Measurements from ENCODE around the gene LRCH4. TPM values are rescaled to one million over a fixed set of nuclear protein-coding genes. Genes with fewer than 3 reads are reported as not detected.

The LRCH4 gene
- polyA plus RNA-seq, 1 donor (not counting 4 experiments of a cell fraction or from before 2014, with no cell fraction given) = 4.9 TPM

GRCh38 chr7:100545360-100546128 lies 40.4 kb downstream of the LRCH4 start:
- peak overlapping the region; percentile 82 for H2AFZ ChIP-seq (ENCODE audit: control insufficient read depth, low read length)
- no peaks in the 10 kb centered on the region for H3K27me3 ChIP-seq (ENCODE audit: control insufficient read depth, extremely low read depth, insufficient read depth, low read length)
- peaks cover 17% of the 10 kb centered on the region for H3K4me1 ChIP-seq (ENCODE audit: control insufficient read depth, extremely low read depth, insufficient read depth, low read length)
- peaks cover 0 to 3% of the 10 kb centered on the region in 2 experiments for H3K36me3 ChIP-seq (ENCODE audit: control insufficient read depth in 2 of 2, extremely low read depth in 1 of 2, insufficient read depth in 2 of 2, low read length in 2 of 2)
- dilution Hi-C loops (cut with MboI; ENCODE audit: extremely low pct_ligation_motif_present, low sequenced_read_pairs) = no loop called here
- TF ChIP-seq CTCF (optimal IDR thresholded peaks at IDR 0.05 in 1 of 3, IDR thresholded peaks at IDR 0.05 in 1 of 3, conservative IDR thresholded peaks at IDR 0.05 in 1 of 3; ENCODE audit: extremely low read depth in 1 of 3, insufficient read depth in 2 of 3, low read length in 3 of 3) = no peak
- TF ChIP-seq EZH2 (IDR thresholded peaks at IDR 0.05; ENCODE audit: low read length) = no peak
- peak overlapping the region in 2 of 3 experiments; percentile 36 to 44 for H3K4me3 ChIP-seq (ENCODE audit: control insufficient read depth in 2 of 3, extremely low read depth in 1 of 3, insufficient read depth in 2 of 3, low read depth in 1 of 3, low read length in 3 of 3)
- H3K9me3 ChIP-seq (ENCODE audit: control insufficient read depth, low read depth, low read length) = no peaks in the 10 kb centered on the region
- H3K9me1 ChIP-seq (ENCODE audit: control insufficient read depth, extremely low read depth, insufficient read depth, low read length) = no peaks in the 10 kb centered on the region
- H3K9ac ChIP-seq (ENCODE audit: control insufficient read depth, extremely low read depth, insufficient read depth, low read length) = peak overlapping the region; percentile 55
- no peak for DNase-seq (ENCODE audit: low read depth, low spot score)
- H3K4me2 ChIP-seq (ENCODE audit: control insufficient read depth, extremely low read depth, insufficient read depth, low read depth, low read length) = peak overlapping the region; percentile 91
- H3K27ac ChIP-seq (ENCODE audit: control insufficient read depth, insufficient read depth, low read length) = peak overlapping the region; percentile 68
- H3K79me2 ChIP-seq (ENCODE audit: control insufficient read depth, insufficient read depth, low read length) = no peaks in the 10 kb centered on the region
- H4K20me1 ChIP-seq (ENCODE audit: control insufficient read depth, extremely low read depth, insufficient read depth, low read length) = no peaks in the 10 kb centered on the region
- FAIRE-seq = peak; percentile 41

- Histone ChIP-seq H3K27me3 (ENCODE audit: control insufficient read depth, extremely low read depth, insufficient read depth, low read length) (no peaks in the 10 kb centered on the region), H2AFZ (ENCODE audit: control insufficient read depth, low read length) (peak overlapping the region; percentile 82), H4K20me1 (ENCODE audit: control insufficient read depth, extremely low read depth, insufficient read depth, low read length) (no peaks in the 10 kb centered on the region), H3K36me3 (ENCODE audit: control insufficient read depth in 2 of 2, extremely low read depth in 1 of 2, insufficient read depth in 2 of 2, low read length in 2 of 2) (peaks cover 0 to 3% of the 10 kb centered on the region in 2 experiments), H3K4me1 (ENCODE audit: control insufficient read depth, extremely low read depth, insufficient read depth, low read length) (peaks cover 19% of the 10 kb centered on the region), H3K9me3 (ENCODE audit: control insufficient read depth, low read depth, low read length) (no peaks in the 10 kb centered on the region), H3K79me2 (ENCODE audit: control insufficient read depth, insufficient read depth, low read length) (no peaks in the 10 kb centered on the region), H3K9me1 (ENCODE audit: control insufficient read depth, extremely low read depth, insufficient read depth, low read length) (no peaks in the 10 kb centered on the region), H3K27ac (ENCODE audit: control insufficient read depth, insufficient read depth, low read length) (peak overlapping the region; percentile 68), H3K4me2 (ENCODE audit: control insufficient read depth, extremely low read depth, insufficient read depth, low read depth, low read length) (peak overlapping the region; percentile 91), H3K9ac (ENCODE audit: control insufficient read depth, extremely low read depth, insufficient read depth, low read length) (peak overlapping the region; percentile 55), H3K4me3 (ENCODE audit: control insufficient read depth in 2 of 3, extremely low read depth in 1 of 3, insufficient read depth in 2 of 3, low read depth in 1 of 3, low read length in 3 of 3) (peak overlapping the region in 2 of 3 experiments; percentile 36 to 44)
- FAIRE-seq = no peak
- TF ChIP-seq CTCF (optimal IDR thresholded peaks at IDR 0.05 in 1 of 3, IDR thresholded peaks at IDR 0.05 in 1 of 3, conservative IDR thresholded peaks at IDR 0.05 in 1 of 3; ENCODE audit: extremely low read depth in 1 of 3, insufficient read depth in 2 of 3, low read length in 3 of 3) (no peak), EZH2 (IDR thresholded peaks at IDR 0.05; ENCODE audit: low read length) (no peak)
- dilution Hi-C loops (cut with MboI; ENCODE audit: extremely low pct_ligation_motif_present, low sequenced_read_pairs) = no loop called here
- DNase-seq (ENCODE audit: low read depth, low spot score) = no peak
Measured at GRCh38 chr7:100544967-100545359, 41.0 kb downstream of the LRCH4 start.

All from keratinocyte (primary cell).